Measurements from ENCODE around the gene SGMS1. TPM values are rescaled to one million over a fixed set of nuclear protein-coding genes. Genes with fewer than 3 reads are reported as not detected.
"Not testable (repeated sequence)": the region's sequence is repeated elsewhere in the genome, so short reads cannot be mapped to it uniquely, and the experiment has no call there.

SGMS1 gene
- total RNA-seq, 4 donors from 2014 or later, result 107 to 234 (median 134) TPM

DNA sequence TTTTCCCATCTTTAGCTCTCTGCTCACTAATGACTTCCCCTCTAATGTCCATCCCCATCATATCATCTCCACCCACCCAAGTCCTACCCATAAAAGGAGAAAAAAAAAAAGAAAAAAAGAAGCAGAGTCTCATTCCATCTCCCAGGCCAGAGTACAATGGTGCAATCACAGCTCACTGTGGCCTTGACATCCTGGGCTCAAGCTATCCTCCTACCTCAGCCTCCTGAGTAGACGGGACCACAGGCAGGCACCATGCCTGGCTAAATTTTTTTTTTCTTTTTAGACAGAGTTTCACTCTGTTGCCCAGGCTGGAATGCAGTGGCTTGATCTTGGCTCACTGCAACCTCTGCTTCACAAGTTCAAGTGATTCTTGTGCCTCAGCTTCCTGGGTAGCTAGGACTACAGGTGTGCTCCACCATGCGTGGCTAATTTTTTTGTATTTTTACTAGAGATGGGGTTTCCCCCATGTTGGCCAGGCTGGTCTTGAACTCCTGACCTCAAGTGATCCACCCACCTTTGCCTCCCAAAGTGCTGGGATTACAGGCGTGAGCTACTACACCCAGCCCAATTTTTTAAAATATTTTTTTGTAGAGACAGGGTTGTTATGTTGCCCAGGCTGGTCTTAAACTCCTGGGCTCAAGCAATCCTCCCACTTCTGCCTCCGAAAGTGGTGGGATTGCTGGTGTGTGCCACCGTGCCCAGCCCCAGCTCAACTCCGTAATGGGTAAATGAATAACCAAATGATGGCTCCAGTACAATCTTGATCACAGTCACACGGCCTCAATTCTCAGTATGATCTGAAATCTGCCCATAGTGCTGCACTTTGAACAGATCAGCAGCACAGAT is 24.6 kb upstream of the SGMS1 start:
- no peak for DNase-seq (ENCODE audit: low spot score in 2 of 2)
- TF ChIP-seq EP300 (IDR thresholded peaks at IDR 0.05), result no peak
- WGBS, 2 donors, result 88 to 97% methylated on average over 7 of the region's 7 CpGs

DNA sequence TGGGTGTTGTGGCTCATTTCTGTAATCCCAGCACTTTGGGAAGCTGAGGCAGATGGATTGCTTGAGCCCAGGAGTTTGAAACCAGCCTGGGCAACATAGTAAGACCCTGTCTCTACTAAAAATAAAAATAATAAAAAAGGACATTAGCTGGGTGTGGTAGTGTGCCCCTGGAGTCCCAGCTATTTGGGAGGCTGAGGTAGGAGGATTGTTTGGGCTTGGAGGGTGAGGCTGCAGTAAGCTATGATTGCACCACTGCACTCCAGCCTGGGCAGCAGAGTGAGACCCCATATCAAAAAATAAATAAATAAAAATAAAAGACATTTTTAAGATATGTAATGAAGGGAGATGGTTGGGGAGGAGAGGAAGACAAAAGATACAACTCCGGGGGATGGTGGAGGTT is 23.6 kb upstream of the SGMS1 start:
- H3K4me1 ChIP-seq; H3K4me3 ChIP-seq; H3K27ac ChIP-seq; H3K9me3 ChIP-seq; DNase-seq (ENCODE audit: low spot score in 2 of 2); H3K27me3 ChIP-seq; H3K36me3 ChIP-seq: not testable (repeated sequence)
- WGBS, 2 donors, result 96 to 100% methylated on average over 1 of the region's 1 CpG

More for the DNA sequence above, 24.6 kb upstream of the SGMS1 start:
- Histone ChIP-seq H3K36me3 (no peaks in the 10 kb centered on the region), H3K27me3 (no peaks in the 10 kb centered on the region), H3K4me3 (no peak overlapping the region), H3K27ac (no peak overlapping the region), H3K4me1 (no peaks in the 10 kb centered on the region), H3K9me3 (no peaks in the 10 kb centered on the region)

DNA sequence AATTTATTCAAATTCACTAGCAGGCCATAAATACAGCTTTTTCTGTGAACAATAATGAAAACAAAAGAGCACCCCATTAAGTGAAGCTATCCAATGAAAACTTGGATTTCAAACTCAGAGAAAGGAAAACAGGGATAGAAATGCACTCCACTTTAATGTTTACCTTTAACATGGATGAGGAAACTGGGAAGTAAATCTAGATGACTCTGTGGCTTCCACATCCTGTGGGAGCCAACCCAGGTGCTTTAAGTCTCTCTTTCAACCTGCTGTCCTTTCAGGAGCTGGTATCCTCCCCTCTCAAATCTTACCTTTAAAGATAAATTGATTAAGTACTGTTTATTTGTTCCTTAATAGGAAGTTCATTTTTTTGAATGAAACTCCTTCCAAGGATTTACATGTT is 21.5 kb upstream of the SGMS1 start:
- Histone ChIP-seq H3K27ac (no peak overlapping the region), H3K4me3 (no peak overlapping the region), H3K9me3 (no peaks in the 10 kb centered on the region), H3K4me1 (no peaks in the 10 kb centered on the region), H3K27me3 (no peaks in the 10 kb centered on the region), H3K36me3 (no peaks in the 10 kb centered on the region)
- TF ChIP-seq POLR2A (IDR thresholded peaks at IDR 0.05), result no peak
- no peak for TF ChIP-seq EP300 (IDR thresholded peaks at IDR 0.05)
- TF ChIP-seq, protein P1, sequence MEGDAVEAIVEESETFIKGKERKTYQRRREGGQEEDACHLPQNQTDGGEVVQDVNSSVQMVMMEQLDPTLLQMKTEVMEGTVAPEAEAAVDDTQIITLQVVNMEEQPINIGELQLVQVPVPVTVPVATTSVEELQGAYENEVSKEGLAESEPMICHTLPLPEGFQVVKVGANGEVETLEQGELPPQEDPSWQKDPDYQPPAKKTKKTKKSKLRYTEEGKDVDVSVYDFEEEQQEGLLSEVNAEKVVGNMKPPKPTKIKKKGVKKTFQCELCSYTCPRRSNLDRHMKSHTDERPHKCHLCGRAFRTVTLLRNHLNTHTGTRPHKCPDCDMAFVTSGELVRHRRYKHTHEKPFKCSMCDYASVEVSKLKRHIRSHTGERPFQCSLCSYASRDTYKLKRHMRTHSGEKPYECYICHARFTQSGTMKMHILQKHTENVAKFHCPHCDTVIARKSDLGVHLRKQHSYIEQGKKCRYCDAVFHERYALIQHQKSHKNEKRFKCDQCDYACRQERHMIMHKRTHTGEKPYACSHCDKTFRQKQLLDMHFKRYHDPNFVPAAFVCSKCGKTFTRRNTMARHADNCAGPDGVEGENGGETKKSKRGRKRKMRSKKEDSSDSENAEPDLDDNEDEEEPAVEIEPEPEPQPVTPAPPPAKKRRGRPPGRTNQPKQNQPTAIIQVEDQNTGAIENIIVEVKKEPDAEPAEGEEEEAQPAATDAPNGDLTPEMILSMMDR (IDR thresholded peaks at IDR 0.05), result no peak
- DNase-seq (ENCODE audit: low spot score in 2 of 2), result no peak

DNA sequence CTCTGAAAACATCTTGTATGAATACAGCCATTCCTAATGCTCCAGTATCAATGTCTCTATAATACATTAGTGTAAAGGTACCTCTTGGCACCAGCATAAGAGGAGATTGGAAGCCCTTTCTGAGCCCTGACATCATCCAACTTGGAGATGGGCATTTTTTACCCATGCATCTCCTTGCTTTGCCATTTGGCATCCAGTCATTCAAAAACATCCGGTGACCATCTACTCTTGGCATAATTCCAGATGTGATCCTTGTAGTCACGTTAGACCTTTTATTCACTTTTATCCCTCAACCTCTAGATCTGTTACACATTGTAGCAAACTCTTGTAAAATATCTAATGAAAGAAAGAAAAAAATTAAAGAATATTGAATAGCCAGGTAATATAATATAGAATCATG is 17.9 kb upstream of the SGMS1 start:
- H3K27me3 ChIP-seq, result no peaks in the 10 kb centered on the region
- no peaks in the 10 kb centered on the region for H3K9me3 ChIP-seq
- TF ChIP-seq EP300 (IDR thresholded peaks at IDR 0.05) (no peak), POLR2A (IDR thresholded peaks at IDR 0.05) (no peak)
- TF ChIP-seq, protein P1 (IDR thresholded peaks at IDR 0.05), result no peak
- no peak for DNase-seq (ENCODE audit: low spot score in 2 of 2)
- H3K27ac ChIP-seq, result no peak overlapping the region
- peaks cover 0 to 3% (median 0%) of the 10 kb centered on the region in 4 donors for H3K4me1 ChIP-seq
- no peak overlapping the region for H3K4me3 ChIP-seq
- WGBS, 2 donors, result 35 to 38% methylated on average over 2 of the region's 2 CpGs
- no peaks in the 10 kb centered on the region for H3K36me3 ChIP-seq

DNA sequence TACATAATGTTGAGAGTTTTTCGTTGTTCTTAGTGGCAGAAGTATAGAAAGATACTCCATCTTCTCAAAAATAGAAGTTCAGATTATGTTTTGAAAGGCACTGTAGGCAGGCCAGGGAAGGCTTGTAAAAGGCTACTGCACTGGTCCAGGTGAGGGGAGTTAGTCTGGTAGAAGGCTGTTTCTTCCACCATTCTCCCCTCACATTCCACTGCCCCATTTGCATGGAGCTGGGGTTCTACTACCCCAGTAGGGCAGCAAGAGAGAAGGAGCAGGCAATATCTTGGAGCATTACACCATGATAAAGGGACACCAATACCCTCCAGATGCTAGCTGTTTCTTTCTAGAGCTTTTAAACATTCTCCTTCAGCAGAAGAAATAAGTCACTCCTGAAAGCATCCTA is 16.5 kb upstream of the SGMS1 start:
- 92 to 98% methylated on average over 1 of the region's 1 CpG for WGBS, 2 donors
- Histone ChIP-seq H3K4me1 (peaks cover 0 to 3% (median 0%) of the 10 kb centered on the region in 4 donors), H3K27ac (no peak overlapping the region), H3K9me3 (no peaks in the 10 kb centered on the region), H3K36me3 (no peaks in the 10 kb centered on the region), H3K4me3 (no peak overlapping the region), H3K27me3 (no peaks in the 10 kb centered on the region)
- TF ChIP-seq POLR2A (IDR thresholded peaks at IDR 0.05), result no peak
- TF ChIP-seq EP300 (IDR thresholded peaks at IDR 0.05), result no peak
- TF ChIP-seq, protein P1 (IDR thresholded peaks at IDR 0.05), result no peak
- no peak for DNase-seq (ENCODE audit: low spot score in 2 of 2)

DNA sequence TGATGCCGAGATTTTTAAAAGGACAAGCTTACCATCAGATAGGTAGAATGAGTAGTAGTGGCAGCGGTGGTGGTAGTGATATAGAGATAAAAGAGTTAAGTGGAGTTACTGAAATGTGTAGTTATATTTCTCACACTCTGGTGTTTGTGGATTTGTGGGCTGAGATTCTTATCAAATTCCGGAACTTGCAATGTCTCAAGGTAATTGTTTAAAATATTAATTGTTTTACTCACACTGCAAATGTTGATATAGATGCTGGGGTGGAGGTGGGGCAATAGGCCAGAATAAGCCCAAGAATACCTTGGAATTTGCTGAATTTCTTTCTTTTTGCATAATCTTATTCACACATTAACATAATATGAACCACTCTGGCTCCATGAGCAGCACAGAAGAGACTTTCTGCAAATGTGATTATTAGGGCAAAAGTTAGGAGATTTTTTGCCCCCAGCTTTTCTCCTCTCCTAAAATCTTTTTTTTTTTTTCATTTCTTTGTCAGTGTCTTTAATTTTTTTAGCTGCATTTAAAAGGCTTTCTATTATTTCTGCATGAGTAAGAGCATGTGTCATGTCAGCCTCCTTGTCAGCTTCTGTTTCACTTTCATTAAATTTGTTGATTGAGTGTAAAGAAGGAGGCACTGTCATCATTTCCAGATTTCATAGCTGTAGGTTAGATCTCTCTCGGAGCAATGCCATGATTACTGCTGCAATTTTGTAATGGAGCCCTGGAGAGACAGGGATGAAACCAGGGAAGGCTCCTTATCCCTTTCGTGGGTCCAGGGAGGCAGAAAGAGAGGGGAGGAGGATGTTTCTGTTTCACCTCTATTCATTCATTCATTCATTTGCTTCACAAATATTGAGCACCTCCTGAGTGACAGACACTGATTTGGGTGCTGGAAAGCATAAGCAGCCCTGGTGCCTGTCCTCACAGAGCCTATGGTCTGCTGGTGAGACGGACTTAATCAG is 13.1 kb upstream of the SGMS1 start:
- Histone ChIP-seq H3K4me1 (peaks cover 0 to 3% (median 0%) of the 10 kb centered on the region in 4 donors), H3K27ac (no peak overlapping the region), H3K4me3 (no peak overlapping the region), H3K27me3 (no peaks in the 10 kb centered on the region), H3K9me3 (no peaks in the 10 kb centered on the region), H3K36me3 (peaks cover 0 to 9% (median 0%) of the 10 kb centered on the region in 3 donors)
- DNase-seq (ENCODE audit: low spot score in 2 of 2), result no peak
- WGBS, 2 donors, result 65 to 68% methylated on average over 6 of the region's 6 CpGs
- TF ChIP-seq POLR2A (IDR thresholded peaks at IDR 0.05) (no peak), EP300 (IDR thresholded peaks at IDR 0.05) (no peak)
- TF ChIP-seq, protein P1 (IDR thresholded peaks at IDR 0.05), result no peak
